Peyer's patch (tissue), 4 donors: ENCODE measurements around the gene C20orf202.

Source experiments
- POLR2A ChIP-seq, 2 donors: fragments of 450-650 bp; IDR thresholded peaks; one replicate each; pipeline ENCODE4 v1.5.1; 2017; ENCODE audit warnings: antibody characterized with exemption in 2 of 2, mild to moderate bottlenecking in 2 of 2, moderate library complexity in 2 of 2
- TF ChIP-seq, protein P1 (sequence below), 6 experiments: fragments of 450-650 bp in 4 of 6; fragments of 200-600 bp in 2 of 6; sonication (generic) in 1 of 6; IDR thresholded peaks; one replicate each; pipeline ENCODE4 v1.5.1; 2017 to 2019; ENCODE audit warnings: antibody characterized with exemption in 6 of 6, mild to moderate bottlenecking in 3 of 6, moderate library complexity in 1 of 6

GRCh38 chr20:1204576-1204975, 1.3 kb downstream of the C20orf202 start:
- TF ChIP-seq, protein P1, sequence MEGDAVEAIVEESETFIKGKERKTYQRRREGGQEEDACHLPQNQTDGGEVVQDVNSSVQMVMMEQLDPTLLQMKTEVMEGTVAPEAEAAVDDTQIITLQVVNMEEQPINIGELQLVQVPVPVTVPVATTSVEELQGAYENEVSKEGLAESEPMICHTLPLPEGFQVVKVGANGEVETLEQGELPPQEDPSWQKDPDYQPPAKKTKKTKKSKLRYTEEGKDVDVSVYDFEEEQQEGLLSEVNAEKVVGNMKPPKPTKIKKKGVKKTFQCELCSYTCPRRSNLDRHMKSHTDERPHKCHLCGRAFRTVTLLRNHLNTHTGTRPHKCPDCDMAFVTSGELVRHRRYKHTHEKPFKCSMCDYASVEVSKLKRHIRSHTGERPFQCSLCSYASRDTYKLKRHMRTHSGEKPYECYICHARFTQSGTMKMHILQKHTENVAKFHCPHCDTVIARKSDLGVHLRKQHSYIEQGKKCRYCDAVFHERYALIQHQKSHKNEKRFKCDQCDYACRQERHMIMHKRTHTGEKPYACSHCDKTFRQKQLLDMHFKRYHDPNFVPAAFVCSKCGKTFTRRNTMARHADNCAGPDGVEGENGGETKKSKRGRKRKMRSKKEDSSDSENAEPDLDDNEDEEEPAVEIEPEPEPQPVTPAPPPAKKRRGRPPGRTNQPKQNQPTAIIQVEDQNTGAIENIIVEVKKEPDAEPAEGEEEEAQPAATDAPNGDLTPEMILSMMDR (IDR thresholded peaks at IDR 0.05) = no peak
- TF ChIP-seq POLR2A (IDR thresholded peaks at IDR 0.05) = no peak
